Panc1 (cell line): Measurements from ENCODE around the gene TACC2. TPM values are rescaled to one million over a fixed set of nuclear protein-coding genes. Genes with fewer than 3 reads are reported as not detected.

Experiments
- ATAC-seq: fragments of 200-7000 bp; cut with Tn5 transposase; 2 replicates; pipeline ENCODE4 v1.9.1; 2020; ENCODE audit warnings: mild to moderate bottlenecking, moderate library complexity
- BruUV-seq: library from RNA; stranded (reverse); fragments of 400-500 nt; replicated peaks from 2 replicates; lab custom pipeline; 2021; lab: Mats Ljungman, UMichigan
- CTCF ChIA-PET: fragments of 300-600 bp; sonication (Branson Sonifier 250); formaldehyde crosslinking; loops from one replicate; lab custom pipeline; 2022; ENCODE audit warnings: antibody characterized with exemption; lab: Charles Lee
- POLR2A ChIA-PET: fragments of 300-600 bp; sonication (Branson Sonifier 250); formaldehyde crosslinking; loops from one replicate; lab custom pipeline; 2022; ENCODE audit warnings: antibody characterized with exemption; lab: Charles Lee
- DNase-seq: peaks from one replicate; pipeline ENCODE4 v3.0.0-alpha.2; 2010; ENCODE audit warnings: low read depth, low spot score
- H3K27ac ChIP-seq: 2 replicates; pipeline ENCODE4 v1.5.1; 2011; ENCODE audit warnings: mild to moderate bottlenecking, low read length, inconsistent platforms
- H3K27me3 ChIP-seq: fragments of 200-500 bp; sonication (Bioruptor generic); 2 replicates; pipeline ENCODE4 v1.6.0; 2014; ENCODE audit warnings: low read length, inconsistent platforms; ENCODE audit not compliant: control insufficient read depth, insufficient read depth
- H3K36me3 ChIP-seq: fragments of 200-500 bp; sonication (Bioruptor generic); 2 replicates; pipeline ENCODE4 v1.5.1; 2014; ENCODE audit warnings: inconsistent platforms, mild to moderate bottlenecking, low read length, moderate library complexity; ENCODE audit not compliant: control insufficient read depth, insufficient read depth
- H3K4me1 ChIP-seq: 2 replicates; pipeline ENCODE4 v1.5.1; 2011; ENCODE audit warnings: inconsistent platforms, mild to moderate bottlenecking, low read length, moderate library complexity; ENCODE audit not compliant: control insufficient read depth, insufficient read depth
- H3K4me3 ChIP-seq, 2 experiments: 2 replicates each; pipeline ENCODE4 v1.5.1; 2011 to 2012; ENCODE audit warnings: low read depth in 2 of 2, low read length in 2 of 2, mild to moderate bottlenecking in 2 of 2, inconsistent platforms in 1 of 2, moderate library complexity in 1 of 2
- H3K9me3 ChIP-seq: fragments of 200-500 bp; sonication (Bioruptor generic); 2 replicates; pipeline ENCODE4 v1.5.1; 2014; ENCODE audit warnings: low read depth, mild to moderate bottlenecking, inconsistent platforms, low read length, moderate library complexity; ENCODE audit not compliant: control insufficient read depth, insufficient read depth
- CTCF ChIP-seq: fragments of 450-650 bp; IDR thresholded peaks from 2 replicates; pipeline ENCODE4 v1.5.1; 2017; ENCODE audit warnings: mild to moderate bottlenecking
- POLR2AphosphoS5 ChIP-seq: IDR thresholded peaks from 2 replicates; pipeline ENCODE4 v1.6.1; 2012; ENCODE audit warnings: mild to moderate bottlenecking, low read depth, low read length, moderate library complexity
- REST ChIP-seq, 2 experiments: IDR thresholded peaks; 2 replicates each; pipeline ENCODE4 v1.6.1; 2011 to 2012; ENCODE audit warnings: low read depth in 2 of 2, control low read depth in 1 of 2, low read length in 1 of 2, mild to moderate bottlenecking in 1 of 2, moderate library complexity in 1 of 2; ENCODE audit not compliant: insufficient read depth in 1 of 2
- SIN3A ChIP-seq: IDR thresholded peaks from 2 replicates; pipeline ENCODE4 v1.6.1; 2012; ENCODE audit warnings: low read depth, mild to moderate bottlenecking, low read length, moderate library complexity, borderline replicate concordance; ENCODE audit not compliant: insufficient read depth
- TCF7L2 ChIP-seq: IDR thresholded peaks from 2 replicates; pipeline ENCODE4 v1.6.1; 2011; ENCODE audit warnings: mild to moderate bottlenecking, low read depth, low read length, inconsistent platforms
- in situ Hi-C: cut with HindIII; loops from 2 replicates; pipeline ENCODE4 v1.10.0; 2016; ENCODE audit warnings: low sequenced_read_pairs, low pct_unique_long_range_greater_than_20kb
- intact Hi-C: fragments of 100-400 bp; cut with micrococcal nuclease; formaldehyde crosslinking; loops from one replicate; pipeline ENCODE4 v1.10.0; 2022; ENCODE audit not compliant: unreplicated experiment
- total RNA-seq: library from RNA; stranded (reverse); gene quantifications from one replicate; pipeline ENCODE4 v1.2.1, GENCODE V29; 2021; ENCODE audit not compliant: unreplicated experiment

TACC2 gene
- total RNA-seq, 1 experiment from 2014 or later, result 133 TPM

GRCh38 chr10:122124342-122124741, 135.4 kb downstream of the TACC2 start:
- TF ChIP-seq REST (IDR thresholded peaks at IDR 0.05; ENCODE audit: insufficient read depth in 1 of 2, low read depth in 2 of 2, low read length in 1 of 2), result no peak
- no peak for TF ChIP-seq SIN3A
- TF ChIP-seq POLR2AphosphoS5, result no peak
- TF ChIP-seq TCF7L2, result no peak
- TF ChIP-seq CTCF, result no peak
- ATAC-seq, result no peak
- intact Hi-C loops, result no loop called here

GRCh38 chr10:122124808-122125207, 135.8 kb downstream of the TACC2 start:
- DNase-seq (no peak), ATAC-seq (no peak)
- intact Hi-C loops, result no loop called here
- in situ Hi-C loops, result no loop called here
- Histone ChIP-seq H3K9me3 (no peaks in the 10 kb centered on the region), H3K27ac (no peak overlapping the region), H3K4me3 (no peak overlapping the region), H3K4me1 (peaks cover 71% of the 10 kb centered on the region), H3K27me3 (no peaks in the 10 kb centered on the region), H3K36me3 (no peaks in the 10 kb centered on the region)
- ChIA-PET CTCF (interaction anchor here (0.7 kb wide), 1 partner anchor 10 kb away, joined by 10 read pairs; no protein-coding TSS in a partner anchor), POLR2A (no interaction called here)
- no TSS peak for BruUV-seq
- no peak for TF ChIP-seq REST (IDR thresholded peaks at IDR 0.05; ENCODE audit: insufficient read depth in 1 of 2, low read depth in 2 of 2, low read length in 1 of 2)
- no peak for TF ChIP-seq CTCF
- no peak for TF ChIP-seq SIN3A
- no peak for TF ChIP-seq POLR2AphosphoS5
- no peak for TF ChIP-seq TCF7L2

More at GRCh38 chr10:122124342-122124741, 135.4 kb downstream of the TACC2 start:
- Histone ChIP-seq H3K27me3 (no peaks in the 10 kb centered on the region), H3K4me1 (peaks cover 72% of the 10 kb centered on the region), H3K27ac (0 out of 2 replicates have a peak overlapping the region, but pooled peaks have one; percentile 18), H3K36me3 (no peaks in the 10 kb centered on the region), H3K4me3 (no peak overlapping the region), H3K9me3 (no peaks in the 10 kb centered on the region)
- no TSS peak for BruUV-seq
- ChIA-PET POLR2A (no interaction called here), CTCF (no interaction called here)
- DNase-seq, result no peak
- in situ Hi-C loops, result no loop called here
